HCT116 (cell line): Measurements from ENCODE around the gene TFCP2L1. TPM values are rescaled to one million over a fixed set of nuclear protein-coding genes. Genes with fewer than 3 reads are reported as not detected.

Experiments
- ATAC-seq: fragments of 200-7000 bp; cut with Tn5 transposase; 2 replicates; pipeline ENCODE4 v1.9.1; 2020; ENCODE audit warnings: mild to moderate bottlenecking, moderate library complexity
- BruUV-seq: library from RNA; stranded (reverse); fragments of 400-500 nt; replicated peaks from 2 replicates; lab custom pipeline; 2021; lab: Mats Ljungman, UMichigan
- CTCF ChIA-PET: fragments of 300-600 bp; sonication (Branson Sonifier 250); formaldehyde crosslinking; loops from one replicate; lab custom pipeline; 2021; ENCODE audit warnings: antibody characterized with exemption; lab: Charles Lee
- POLR2A ChIA-PET: fragments of 300-600, 350-600 bp; sonication (Branson Sonifier 250); formaldehyde crosslinking; loops from one replicate; lab custom pipeline; 2021; ENCODE audit warnings: antibody characterized with exemption; lab: Charles Lee
- RAD21 ChIA-PET, 2 experiments: fragments of 300-600 bp; sonication (Branson Sonifier 250); formaldehyde crosslinking; loops; one replicate each; lab custom pipeline; 2023; ENCODE audit warnings: low total read pairs in 2 of 2; ENCODE audit not compliant: uncharacterized antibody in 2 of 2, unreplicated experiment in 2 of 2, low non-redundant PET in 1 of 2; lab: Charles Lee
- DNase-seq: peaks from one replicate; pipeline ENCODE4 v3.0.0-alpha.2; 2010; ENCODE audit warnings: low read depth, low spot score
- H2AFZ ChIP-seq: fragments of 200-600 bp; shearing (Covaris generic), sonication (generic); 2 replicates; pipeline ENCODE4 v1.6.1; 2017; ENCODE audit warnings: low read depth, mixed run types, mixed read lengths, antibody characterized with exemption, low read length; ENCODE audit not compliant: poor library complexity, severe bottlenecking
- H3K27ac ChIP-seq: 2 replicates; pipeline ENCODE4 v1.5.1; 2012; ENCODE audit warnings: low read depth, low read length
- H3K27me3 ChIP-seq: fragments of 200-600 bp; sonication (generic); 2 replicates; pipeline ENCODE4 v1.6.1; 2016; ENCODE audit warnings: mixed run types, low read length, mixed read lengths; ENCODE audit not compliant: insufficient read depth
- H3K36me3 ChIP-seq, 2 experiments: fragments of 200-500 bp in 1 of 2; fragments of 200-600 bp in 1 of 2; sonication (Bioruptor generic) in 1 of 2; sonication (generic) in 1 of 2; 2 replicates each; pipeline versions ENCODE4 v1.5.1 to v1.6.1; 2014 to 2016; ENCODE audit warnings: low read length in 2 of 2, inconsistent platforms in 1 of 2, mixed read lengths in 1 of 2, mixed run types in 1 of 2; ENCODE audit not compliant: insufficient read depth in 2 of 2, control insufficient read depth in 1 of 2
- H3K4me1 ChIP-seq, 2 experiments: fragments of 200-600 bp in 1 of 2; sonication (generic) in 1 of 2; 2 replicates each; pipeline versions ENCODE4 v1.5.1 to v1.6.1; 2012 to 2017; ENCODE audit warnings: low read length in 2 of 2, inconsistent platforms in 1 of 2, mild to moderate bottlenecking in 1 of 2, mixed read lengths in 1 of 2, mixed run types in 1 of 2, moderate library complexity in 1 of 2; ENCODE audit not compliant: insufficient read depth in 2 of 2, control insufficient read depth in 1 of 2
- H3K4me2 ChIP-seq: fragments of 200-600 bp; sonication (generic); 2 replicates; pipeline ENCODE4 v1.6.1; 2017; ENCODE audit warnings: mixed run types, low read length, mixed read lengths
- H3K4me3 ChIP-seq, 2 experiments: fragments of 200-600 bp in 1 of 2; sonication (generic) in 1 of 2; replicated peaks in 1 of 2; 2 replicates each; pipeline ENCODE4 v1.5.1; 2011 to 2016; ENCODE audit warnings: low read length in 2 of 2, control low read depth in 1 of 2, low read depth in 1 of 2, mild to moderate bottlenecking in 1 of 2, mixed read lengths in 1 of 2, mixed run types in 1 of 2
- H3K79me2 ChIP-seq: fragments of 200-600 bp; sonication (generic); 2 replicates; pipeline ENCODE4 v1.6.1; 2017; ENCODE audit warnings: mild to moderate bottlenecking, mixed run types, low read length, moderate library complexity, mixed read lengths; ENCODE audit not compliant: insufficient read depth
- H3K9ac ChIP-seq: fragments of 200-600 bp; sonication (generic); 2 replicates; pipeline ENCODE4 v1.6.1; 2016; ENCODE audit warnings: low read length, mixed read lengths
- H3K9me2 ChIP-seq: fragments of 200-600 bp; sonication (generic), shearing (Covaris generic); 2 replicates; pipeline ENCODE4 v1.6.1; 2017; ENCODE audit warnings: mixed run types, mild to moderate bottlenecking, moderate library complexity; ENCODE audit not compliant: insufficient read depth
- H3K9me3 ChIP-seq, 2 experiments: fragments of 200-500 bp in 1 of 2; fragments of 200-600 bp in 1 of 2; sonication (Bioruptor generic) in 1 of 2; sonication (generic) in 1 of 2; 2 replicates each; pipeline ENCODE4 v1.6.1; 2014 to 2017; ENCODE audit warnings: low read length in 2 of 2, mixed read lengths in 2 of 2, inconsistent platforms in 1 of 2, low read depth in 1 of 2, mild to moderate bottlenecking in 1 of 2, mixed run types in 1 of 2, moderate library complexity in 1 of 2; ENCODE audit not compliant: control insufficient read depth in 1 of 2, insufficient read depth in 1 of 2
- H4K20me1 ChIP-seq: fragments of 200-600 bp; sonication (generic), shearing (Covaris generic); 2 replicates; pipeline ENCODE4 v1.6.1; 2017; ENCODE audit warnings: mixed run types, mild to moderate bottlenecking, moderate library complexity; ENCODE audit not compliant: insufficient read depth
- EGR1 ChIP-seq: IDR thresholded peaks from 2 replicates; pipeline ENCODE4 v1.6.1; 2012; ENCODE audit warnings: low read depth
- EZH2 ChIP-seq: fragments of 200-600 bp; sonication (generic); IDR thresholded peaks from 2 replicates; pipeline ENCODE4 v1.6.1; 2017; ENCODE audit warnings: antibody characterized with exemption, mixed run types
- POLR2A ChIP-seq: IDR thresholded peaks from 2 replicates; pipeline ENCODE4 v1.7.0; 2011; ENCODE audit warnings: borderline replicate concordance; ENCODE audit not compliant: insufficient read depth, insufficient read length; ENCODE audit errors: extremely low read depth
- ZNF274 ChIP-seq: fragments of 200-500 bp; sonication (Bioruptor generic); IDR thresholded peaks from 2 replicates; pipeline ENCODE4 v1.6.1; 2014; ENCODE audit warnings: mild to moderate bottlenecking, low read depth, low read length, inconsistent platforms
- intact Hi-C: fragments of 100-400 bp; cut with micrococcal nuclease; formaldehyde crosslinking; loops from 2 replicates; pipeline ENCODE4 v1.10.0; 2022
- total RNA-seq: library from RNA; stranded (reverse); gene quantifications from one replicate; pipeline ENCODE4 v1.2.1, GENCODE V29; 2021; ENCODE audit not compliant: unreplicated experiment
- TF ChIP-seq, protein P1 (sequence below): IDR thresholded peaks from 2 replicates; pipeline ENCODE4 v1.6.1; 2011; ENCODE audit warnings: mild to moderate bottlenecking, low read length, moderate library complexity; ENCODE audit not compliant: insufficient replicate concordance; ENCODE audit errors: extremely low read depth
- TF ChIP-seq, protein P2 (sequence below), 3 experiments: fragments of 200-600 bp in 1 of 3; sonication (generic) in 1 of 3; IDR thresholded peaks in 2 of 3; conservative IDR thresholded peaks in 1 of 3; 2 replicates each; pipeline ENCODE4 v1.5.1; 2012 to 2017; ENCODE audit warnings: low read depth in 2 of 3, low read length in 2 of 3, antibody characterized with exemption in 1 of 3, borderline replicate concordance in 1 of 3, control low read depth in 1 of 3, mild to moderate bottlenecking in 1 of 3, mixed read lengths in 1 of 3, mixed run types in 1 of 3, moderate library complexity in 1 of 3; ENCODE audit not compliant: insufficient read depth in 1 of 3

Gene TFCP2L1
- total RNA-seq, 1 experiment from 2014 or later = 8.4 TPM

DNA sequence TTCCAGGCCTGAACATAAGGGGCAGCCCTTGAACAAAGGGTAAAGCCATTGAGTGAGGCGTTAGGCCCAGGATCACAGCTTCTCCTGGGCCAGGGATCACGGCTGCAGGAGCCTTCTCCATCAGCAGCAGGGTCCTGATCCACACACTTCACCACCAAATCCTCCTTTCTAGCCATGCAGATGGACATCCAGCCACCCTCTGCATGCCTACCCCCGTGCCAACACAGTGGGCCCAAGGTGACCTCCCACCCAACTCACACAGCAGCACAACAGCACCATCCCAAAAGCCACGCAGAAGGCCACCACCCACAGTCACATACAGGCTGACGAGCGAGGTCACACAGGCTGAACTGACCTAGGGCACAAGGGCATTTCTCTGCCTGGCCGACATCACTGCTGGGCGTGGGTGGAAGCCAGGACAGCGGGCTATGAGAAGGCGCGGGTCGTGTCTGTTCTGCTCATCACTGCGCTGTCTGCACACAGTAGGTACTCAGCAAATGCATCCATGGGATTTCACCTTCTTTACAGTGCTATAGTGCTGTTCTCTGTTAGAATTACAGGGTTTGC is 31.2 kb downstream of the TFCP2L1 start (continued):
- TF ChIP-seq, protein P1, sequence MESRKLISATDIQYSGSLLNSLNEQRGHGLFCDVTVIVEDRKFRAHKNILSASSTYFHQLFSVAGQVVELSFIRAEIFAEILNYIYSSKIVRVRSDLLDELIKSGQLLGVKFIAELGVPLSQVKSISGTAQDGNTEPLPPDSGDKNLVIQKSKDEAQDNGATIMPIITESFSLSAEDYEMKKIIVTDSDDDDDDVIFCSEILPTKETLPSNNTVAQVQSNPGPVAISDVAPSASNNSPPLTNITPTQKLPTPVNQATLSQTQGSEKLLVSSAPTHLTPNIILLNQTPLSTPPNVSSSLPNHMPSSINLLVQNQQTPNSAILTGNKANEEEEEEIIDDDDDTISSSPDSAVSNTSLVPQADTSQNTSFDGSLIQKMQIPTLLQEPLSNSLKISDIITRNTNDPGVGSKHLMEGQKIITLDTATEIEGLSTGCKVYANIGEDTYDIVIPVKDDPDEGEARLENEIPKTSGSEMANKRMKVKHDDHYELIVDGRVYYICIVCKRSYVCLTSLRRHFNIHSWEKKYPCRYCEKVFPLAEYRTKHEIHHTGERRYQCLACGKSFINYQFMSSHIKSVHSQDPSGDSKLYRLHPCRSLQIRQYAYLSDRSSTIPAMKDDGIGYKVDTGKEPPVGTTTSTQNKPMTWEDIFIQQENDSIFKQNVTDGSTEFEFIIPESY = no peak
- TF ChIP-seq POLR2A (no peak), ZNF274 (no peak), EZH2 (no peak)
- TF ChIP-seq, protein P2, sequence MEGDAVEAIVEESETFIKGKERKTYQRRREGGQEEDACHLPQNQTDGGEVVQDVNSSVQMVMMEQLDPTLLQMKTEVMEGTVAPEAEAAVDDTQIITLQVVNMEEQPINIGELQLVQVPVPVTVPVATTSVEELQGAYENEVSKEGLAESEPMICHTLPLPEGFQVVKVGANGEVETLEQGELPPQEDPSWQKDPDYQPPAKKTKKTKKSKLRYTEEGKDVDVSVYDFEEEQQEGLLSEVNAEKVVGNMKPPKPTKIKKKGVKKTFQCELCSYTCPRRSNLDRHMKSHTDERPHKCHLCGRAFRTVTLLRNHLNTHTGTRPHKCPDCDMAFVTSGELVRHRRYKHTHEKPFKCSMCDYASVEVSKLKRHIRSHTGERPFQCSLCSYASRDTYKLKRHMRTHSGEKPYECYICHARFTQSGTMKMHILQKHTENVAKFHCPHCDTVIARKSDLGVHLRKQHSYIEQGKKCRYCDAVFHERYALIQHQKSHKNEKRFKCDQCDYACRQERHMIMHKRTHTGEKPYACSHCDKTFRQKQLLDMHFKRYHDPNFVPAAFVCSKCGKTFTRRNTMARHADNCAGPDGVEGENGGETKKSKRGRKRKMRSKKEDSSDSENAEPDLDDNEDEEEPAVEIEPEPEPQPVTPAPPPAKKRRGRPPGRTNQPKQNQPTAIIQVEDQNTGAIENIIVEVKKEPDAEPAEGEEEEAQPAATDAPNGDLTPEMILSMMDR (IDR thresholded peaks at IDR 0.05 in 2 of 3, conservative IDR thresholded peaks at IDR 0.05 in 1 of 3; ENCODE audit: borderline replicate concordance in 1 of 3, insufficient read depth in 1 of 3, low read depth in 2 of 3, low read length in 2 of 3) = no peak

DNA sequence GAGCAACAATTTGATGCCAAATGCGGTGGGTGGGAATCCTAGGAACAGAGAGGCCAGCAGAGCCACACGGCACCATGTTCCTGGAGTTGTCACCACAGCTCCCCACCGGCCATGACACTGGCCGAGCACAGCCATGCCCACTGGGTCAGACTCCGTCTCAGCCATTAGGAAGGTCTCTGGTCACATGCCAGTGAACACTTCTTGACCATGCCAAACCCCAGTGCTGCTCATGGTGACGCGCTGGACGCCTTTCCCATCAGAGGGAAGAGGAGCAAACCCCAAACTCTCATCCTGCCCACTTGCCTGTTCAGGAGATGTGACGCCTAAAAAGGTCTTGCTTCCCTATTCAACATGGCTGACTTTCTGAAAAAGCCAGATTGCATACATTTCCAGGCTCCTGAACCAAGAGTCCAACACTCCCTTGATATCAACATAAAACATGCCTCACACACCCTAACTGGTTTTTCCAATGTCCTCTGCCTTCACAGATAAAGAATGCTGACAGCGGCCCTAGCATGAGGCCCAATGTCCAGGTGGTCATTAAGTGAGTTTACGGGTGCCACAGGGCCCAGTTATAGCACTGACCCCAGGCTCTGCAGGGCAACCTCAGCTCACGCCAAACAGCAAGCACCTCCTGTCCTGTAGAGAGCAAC is 31.9 kb downstream of the TFCP2L1 start:
- ChIA-PET RAD21 (interaction anchor here in 1 of 2 experiments (0.7 kb wide), 1 partner anchor 483 kb away, joined by 3 read pairs; the partner anchor contains the start of gene NIFK), POLR2A (no interaction called here), CTCF (no interaction called here)
- Histone ChIP-seq H3K4me3 (no peak overlapping the region), H3K79me2 (no peaks in the 10 kb centered on the region), H3K4me1 (no peaks in the 10 kb centered on the region), H3K4me2 (no peak overlapping the region), H3K9me2 (no peaks in the 10 kb centered on the region), H4K20me1 (no peaks in the 10 kb centered on the region), H3K27ac (no peak overlapping the region), H3K9ac (no peak overlapping the region), H3K9me3 (no peaks in the 10 kb centered on the region), H2AFZ (no peak overlapping the region)
- intact Hi-C loops = no loop called here
- BruUV-seq = no TSS peak
- ATAC-seq (no peak), DNase-seq (no peak)
- no peak for TF ChIP-seq POLR2A
- TF ChIP-seq, protein P1 = no peak
- TF ChIP-seq EGR1 = no peak
- TF ChIP-seq, all 23 proteins: peak for 0
- Histone ChIP-seq H3K27me3 (no peaks in the 10 kb centered on the region), H3K36me3 (no peaks in the 10 kb centered on the region)
